K562 (cell line): ENCODE results near the gene RNASEH2C.
A peak's percentile ranks its signal among the peaks of the same experiment; 100 is the strongest.

ENCODE experiments used
- BHLHE40 ChIP-seq: IDR thresholded peaks from 2 replicates; pipeline ENCODE4 v1.6.1; 2011; ENCODE audit warnings: low read length, improper control_type of control experiment
- CTCF ChIP-seq, 3 experiments: IDR thresholded peaks in 2 of 3; conservative IDR thresholded peaks in 1 of 3; 2 replicates each; pipeline ENCODE4 v1.5.1; 2011 to 2012; ENCODE audit warnings: low read length in 3 of 3, mild to moderate bottlenecking in 3 of 3, control low read depth in 2 of 3, improper control_type of control experiment in 1 of 3, inconsistent platforms in 1 of 3, low read depth in 1 of 3, mixed read lengths in 1 of 3, moderate library complexity in 1 of 3; ENCODE audit not compliant: insufficient read depth in 2 of 3
- ELK1 ChIP-seq: sonication (generic); formaldehyde crosslinking; IDR thresholded peaks from 2 replicates; pipeline ENCODE4 v1.8.1; 2022; ENCODE audit warnings: missing genetic modification reagents
- MAX ChIP-seq: sonication (generic); formaldehyde crosslinking; IDR thresholded peaks from 2 replicates; pipeline ENCODE4 v1.9.0; 2022; ENCODE audit warnings: mild to moderate bottlenecking, missing genetic modification reagents
- POLR2AphosphoS5 ChIP-seq: IDR thresholded peaks from 2 replicates; pipeline ENCODE4 v1.6.1; 2011; ENCODE audit warnings: mild to moderate bottlenecking, low read depth, low read length, moderate library complexity; ENCODE audit not compliant: control insufficient read depth, insufficient read depth
- RAD51 ChIP-seq: fragments of 450-650 bp; IDR thresholded peaks from 2 replicates; pipeline ENCODE4 v1.7.1; 2016; ENCODE audit warnings: low read depth, mild to moderate bottlenecking, borderline replicate concordance
- ZNF347 ChIP-seq: fragments of 450-650 bp; formaldehyde crosslinking; IDR thresholded peaks from 2 replicates; pipeline ENCODE4 v1.4.0; 2020; ENCODE audit warnings: low read depth, mild to moderate bottlenecking, moderate library complexity

- TF ChIP-seq ELK1 (no peak), MAX (CRISPR knock-in tag) (no peak), POLR2AphosphoS5 (no peak), BHLHE40 (no peak), ZNF347 (no peak), RAD51 (no peak), CTCF (IDR thresholded peaks at IDR 0.05 in 2 of 3, conservative IDR thresholded peaks at IDR 0.05 in 1 of 3; ENCODE audit: insufficient read depth in 2 of 3, low read depth in 1 of 3, low read length in 3 of 3) (peak in 1 of 3 experiments; percentile 11; a peak in 1 of 6 replicates)
Observed at GRCh38 chr11:65700399-65700798, 20.2 kb downstream of the RNASEH2C start.
